ENCODE data around the gene SIM1. TPM values are rescaled to one million over a fixed set of nuclear protein-coding genes. Genes with fewer than 3 reads are reported as not detected.

Gene SIM1
- total and polyA plus RNA-seq, 2 of the 8 experiments (the other 6 are each of a cell fraction or from before 2014, with no cell fraction given) = 0.02 to 0.39 TPM

GRCh38 chr6:100484474-100484873, 19.8 kb upstream of the SIM1 start:
- no peaks in the 10 kb centered on the region for H3K79me1 ChIP-seq (ENCODE audit: low read depth, low read length)
- no peak overlapping the region for H2AFZ ChIP-seq (ENCODE audit: low read length)
- H3K27ac ChIP-seq (ENCODE audit: low read depth, low read length) = no peak overlapping the region
- H4K8ac ChIP-seq (ENCODE audit: extremely low read depth, insufficient read depth, low read length) = no peak overlapping the region
- H3K4ac ChIP-seq (replicated peaks; ENCODE audit: insufficient read length, low read depth, low read length) = no peak overlapping the region
- H4K91ac ChIP-seq (replicated peaks; ENCODE audit: insufficient read length, low read length) = no peak overlapping the region
- no peak overlapping the region for H3K23ac ChIP-seq (ENCODE audit: insufficient read length)
- no peak overlapping the region for H3K18ac ChIP-seq (ENCODE audit: extremely low read depth, low read length)
- no peak for TF ChIP-seq JUND (IDR thresholded peaks at IDR 0.05; ENCODE audit: low read length)
- no peak for TF ChIP-seq MAFK (IDR thresholded peaks at IDR 0.05; ENCODE audit: low read depth, low read length)
- no peak for TF ChIP-seq RXRA (IDR thresholded peaks at IDR 0.05; ENCODE audit: insufficient read depth, low read depth, low read length)
- no peak for TF ChIP-seq SUZ12 (IDR thresholded peaks at IDR 0.05; ENCODE audit: low read length)
- no peak for TF ChIP-seq EGR1 (IDR thresholded peaks at IDR 0.05; ENCODE audit: borderline replicate concordance, low read depth, low read length)
- no peak for TF ChIP-seq TAF1 (IDR thresholded peaks at IDR 0.05; ENCODE audit: low read depth, low read length)
- no peak for TF ChIP-seq RBBP5 (IDR thresholded peaks at IDR 0.05; ENCODE audit: borderline replicate concordance, low read depth, low read length)
- TF ChIP-seq TCF12 (IDR thresholded peaks at IDR 0.05; ENCODE audit: low read depth, low read length) = no peak
- no peak for TF ChIP-seq BRCA1 (IDR thresholded peaks at IDR 0.05; ENCODE audit: low read depth, low read length)
- TF ChIP-seq, protein P1, sequence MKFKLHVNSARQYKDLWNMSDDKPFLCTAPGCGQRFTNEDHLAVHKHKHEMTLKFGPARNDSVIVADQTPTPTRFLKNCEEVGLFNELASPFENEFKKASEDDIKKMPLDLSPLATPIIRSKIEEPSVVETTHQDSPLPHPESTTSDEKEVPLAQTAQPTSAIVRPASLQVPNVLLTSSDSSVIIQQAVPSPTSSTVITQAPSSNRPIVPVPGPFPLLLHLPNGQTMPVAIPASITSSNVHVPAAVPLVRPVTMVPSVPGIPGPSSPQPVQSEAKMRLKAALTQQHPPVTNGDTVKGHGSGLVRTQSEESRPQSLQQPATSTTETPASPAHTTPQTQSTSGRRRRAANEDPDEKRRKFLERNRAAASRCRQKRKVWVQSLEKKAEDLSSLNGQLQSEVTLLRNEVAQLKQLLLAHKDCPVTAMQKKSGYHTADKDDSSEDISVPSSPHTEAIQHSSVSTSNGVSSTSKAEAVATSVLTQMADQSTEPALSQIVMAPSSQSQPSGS (IDR thresholded peaks at IDR 0.05; ENCODE audit: low read length) = no peak
- TF ChIP-seq FOSL1 (IDR thresholded peaks at IDR 0.05; ENCODE audit: insufficient read depth, low read depth, low read length) = no peak
- H2BK120ac ChIP-seq (replicated peaks; ENCODE audit: low read depth, low read length) = no peak overlapping the region
- H3K4me3 ChIP-seq (ENCODE audit: extremely low read depth in 1 of 4, insufficient read depth in 2 of 4, low read depth in 3 of 4, low read length in 4 of 4) = no peak overlapping the region
- FAIRE-seq = no peak
- H3K79me2 ChIP-seq (ENCODE audit: control insufficient read depth in 1 of 2, insufficient read depth in 2 of 2, low read length in 2 of 2) = no peaks in the 10 kb centered on the region
- ChIA-PET POLR2A (ENCODE audit: partially characterized antibody) (no interaction called here), CTCF (ENCODE audit: partially characterized antibody) (interaction anchor here (1.0 kb wide), 1 partner anchor 179 kb away, joined by 4 read pairs; no protein-coding TSS in a partner anchor)
- H2BK15ac ChIP-seq (ENCODE audit: low read length) = no peak overlapping the region
- 88% methylated on average over 5 of the region's 5 CpGs; no CpG with 5 or more reads in 1 of the 2 experiments for WGBS, 2 experiments (ENCODE audit: extremely low coverage in 1 of 2, insufficient coverage in 1 of 2, insufficient read length in 1 of 2, insufficient replicate concordance in 2 of 2, low coverage in 1 of 2, low lambda C conversion rate in 2 of 2, missing lambda C conversion rate in 1 of 2)
- no peak overlapping the region for H2BK20ac ChIP-seq (ENCODE audit: low read length)
- H3K27me3 ChIP-seq (replicated peaks in 1 of 4; ENCODE audit: control insufficient read depth in 3 of 4, extremely low read depth in 1 of 4, insufficient read depth in 3 of 4, low read length in 3 of 4) = no peaks in the 10 kb centered on the region
- no peak overlapping the region for H2BK5ac ChIP-seq (ENCODE audit: low read depth, low read length)
- H3K56ac ChIP-seq (replicated peaks; ENCODE audit: insufficient read length, low read depth, low read length) = no peak overlapping the region
- H3K4me2 ChIP-seq (ENCODE audit: insufficient read depth in 1 of 2, low read depth in 2 of 2, low read length in 2 of 2) = no peak overlapping the region
- no peaks in the 10 kb centered on the region for H3K23me2 ChIP-seq (ENCODE audit: low read depth, low read length)
- no peak overlapping the region for H4K5ac ChIP-seq (ENCODE audit: insufficient read length, low read depth, low read length)
- DNase-seq (ENCODE audit: low read depth in 1 of 2, low spot score in 2 of 2) = no peak
- H3K4me1 ChIP-seq (replicated peaks in 1 of 4; ENCODE audit: control insufficient read depth in 3 of 4, insufficient read depth in 4 of 4, low read length in 3 of 4) = no peaks in the 10 kb centered on the region
- H3K9me3 ChIP-seq (ENCODE audit: insufficient read depth in 2 of 2, low read depth in 1 of 2, low read length in 1 of 2) = no peaks in the 10 kb centered on the region
- no peak overlapping the region for H2AK5ac ChIP-seq (ENCODE audit: low read depth, low read length)
- no peak overlapping the region for H3K9ac ChIP-seq (replicated peaks in 1 of 4; ENCODE audit: extremely low read depth in 1 of 4, low read depth in 3 of 4, low read length in 3 of 4)
- no peaks in the 10 kb centered on the region for H4K20me1 ChIP-seq (replicated peaks in 1 of 2; ENCODE audit: control insufficient read depth in 1 of 2, insufficient read depth in 2 of 2, low read length in 2 of 2)
- H3K14ac ChIP-seq (ENCODE audit: insufficient read length) = no peak overlapping the region
- H2BK12ac ChIP-seq (ENCODE audit: low read depth, low read length) = no peak overlapping the region
- no peaks in the 10 kb centered on the region for H3K36me3 ChIP-seq (ENCODE audit: control insufficient read depth in 2 of 4, insufficient read depth in 4 of 4, low read length in 3 of 4)
